NCI-H2227 (cell line): ENCODE data around the gene TNPO3.

Source experiments
- DNase-seq: peaks from one replicate; lab custom pipeline; 2025; ENCODE audit not compliant: unreplicated experiment; lab: John Stamatoyannopoulos, UW

TNPO3 gene

GRCh38 chr7:129054438-129055293, at the start of gene TNPO3:
Gene TNPO3, minus strand, starts transcription at chr7:129055111. Its CDS starts 341 bp downstream, at chr7:129054770.
- peak; percentile 96 for DNase-seq

DNA sequence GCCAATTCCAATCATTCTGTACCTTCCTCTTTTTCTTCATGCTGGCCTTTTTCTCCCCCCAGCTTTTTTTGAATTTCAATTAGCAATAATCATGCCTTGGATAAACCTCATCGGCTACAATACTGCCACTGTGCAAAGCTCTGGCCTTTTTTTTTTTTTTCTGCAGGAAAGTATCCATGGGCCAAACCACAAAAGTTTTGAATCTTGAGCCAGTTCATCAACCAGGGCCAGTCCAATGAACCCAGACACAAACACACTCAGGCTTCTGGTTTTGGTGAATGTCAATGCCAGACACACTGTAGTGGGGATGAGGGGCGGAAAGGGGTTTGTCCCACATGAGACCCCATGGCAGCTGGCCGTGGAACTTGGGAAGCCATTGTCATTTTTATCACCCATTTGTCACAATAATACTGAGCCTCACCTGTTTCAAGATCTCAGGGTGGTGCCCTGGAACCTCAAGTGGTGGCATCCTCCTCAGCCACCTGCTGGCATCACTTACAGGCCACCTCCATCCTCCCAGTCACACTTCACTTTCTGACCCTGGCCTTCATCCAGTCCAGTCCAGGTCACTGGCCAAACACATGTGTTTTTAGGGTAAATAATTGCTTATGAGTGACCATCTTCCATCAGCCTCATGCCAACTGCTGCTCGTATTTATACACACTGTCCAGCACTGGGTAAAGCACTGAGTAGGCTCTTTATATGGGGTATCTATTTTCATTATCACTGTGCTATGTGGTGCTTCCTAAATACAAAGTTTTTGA, 48.8 kb upstream of the TNPO3 start:
- DNase-seq: no peak

DNA sequence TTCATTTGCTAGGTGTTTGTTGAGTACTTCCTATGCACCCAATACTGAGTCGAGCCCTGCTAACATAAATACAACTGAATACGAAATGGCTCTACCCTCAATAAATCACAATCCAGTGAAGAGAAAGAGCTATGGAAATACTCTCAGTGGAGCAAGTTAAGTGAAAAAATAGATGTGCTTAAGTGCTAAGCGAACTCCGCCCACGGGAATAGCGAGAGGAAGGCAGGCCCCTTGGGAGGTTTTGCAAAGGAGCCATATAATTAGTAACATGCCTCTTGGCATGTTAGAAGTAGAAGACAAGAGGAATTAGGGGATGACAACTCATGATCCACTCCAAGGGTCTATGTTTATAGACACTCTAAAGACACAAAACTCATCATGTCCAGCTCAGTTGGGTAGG, 46.8 kb upstream of the TNPO3 start:
- no peak for DNase-seq

- no peak for DNase-seq
These were observed 45.9 kb upstream of the TNPO3 start for GRCh38 chr7:129100827-129101166.

DNA sequence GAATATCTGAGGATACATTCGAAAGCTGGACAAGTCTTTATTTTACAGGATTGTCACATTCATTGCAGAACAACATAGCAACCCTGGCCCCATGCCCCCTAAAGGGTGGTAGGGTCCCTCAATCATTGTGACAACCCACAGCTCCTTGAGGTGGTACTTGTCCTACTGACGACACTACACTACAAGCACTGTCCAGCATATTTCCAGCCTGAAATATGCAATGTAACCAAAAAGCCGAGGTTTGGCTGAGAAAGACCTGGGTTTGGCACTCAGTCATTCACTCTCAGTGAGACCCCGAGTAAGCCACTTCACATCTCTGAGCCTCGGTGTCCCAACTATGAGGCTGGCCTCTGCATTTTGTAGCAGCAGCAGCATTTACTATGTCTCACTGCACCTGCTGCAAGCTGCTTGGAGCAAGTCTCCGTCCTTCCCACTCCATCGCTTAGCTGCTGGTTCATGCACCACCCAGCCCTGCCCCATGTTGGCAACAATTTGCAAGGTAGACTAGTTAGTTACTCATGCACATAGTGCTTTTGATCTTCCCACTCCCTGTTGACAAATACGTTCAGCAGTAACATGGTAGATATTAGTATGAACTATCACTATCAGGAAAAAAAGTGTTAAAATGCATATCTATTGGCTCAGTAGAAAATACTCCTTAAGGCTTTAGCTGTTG, 43.6 kb upstream of the TNPO3 start:
- DNase-seq: no peak

DNA sequence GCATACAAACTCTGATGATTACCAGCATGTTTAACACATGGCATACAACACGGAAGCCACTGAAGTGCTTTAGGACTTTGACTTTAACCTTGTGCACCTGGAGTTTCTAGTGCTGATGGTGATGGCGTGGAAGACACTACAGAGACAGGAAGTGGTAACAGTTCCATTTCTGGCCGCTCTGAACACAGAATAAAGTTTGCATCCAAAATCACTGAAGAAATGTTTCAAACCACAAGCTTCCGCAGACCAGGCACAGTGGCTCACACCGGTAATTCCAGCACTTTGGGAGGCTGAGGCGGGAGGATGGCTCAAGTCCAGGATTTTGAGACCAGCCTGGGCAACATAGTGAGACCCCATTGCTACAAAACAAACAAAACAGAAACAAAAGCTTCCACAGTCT, 40.3 kb upstream of the TNPO3 start:
- DNase-seq: no peak

GRCh38 chr7:129094501-129094900, 39.6 kb upstream of the TNPO3 start:
- peak; percentile 24 for DNase-seq

GRCh38 chr7:129093867-129094456, 39.1 kb upstream of the TNPO3 start:
- DNase-seq: peak; percentile 43

DNA sequence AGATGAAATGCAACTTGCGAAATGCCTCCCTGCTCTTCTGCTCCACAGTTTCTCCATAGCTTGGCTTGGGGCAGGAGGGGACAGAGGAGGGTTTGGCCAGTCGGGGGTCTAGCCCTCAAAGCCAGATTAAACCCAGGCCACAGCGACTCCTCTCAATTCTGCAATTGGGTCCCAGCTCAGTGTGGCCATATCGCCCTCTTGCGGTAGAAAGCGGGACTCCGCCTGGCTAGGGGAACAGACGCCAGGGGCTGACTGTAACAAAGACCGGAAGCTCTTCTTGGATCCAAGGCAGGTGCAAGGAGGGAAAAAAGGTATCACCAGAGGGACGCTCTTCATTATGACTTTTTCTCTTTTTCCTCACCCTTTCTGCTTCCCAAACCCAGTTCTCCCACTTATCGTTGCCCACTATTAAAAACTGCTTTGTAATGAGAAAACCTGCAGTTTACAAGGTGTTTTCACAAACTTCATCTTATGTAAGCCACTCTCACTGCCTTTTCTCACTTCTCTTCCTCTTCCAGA, 36.6 kb upstream of the TNPO3 start:
- peak; percentile 93 for DNase-seq

- DNase-seq: no peak
These were observed 35.5 kb upstream of the TNPO3 start for GRCh38 chr7:129090300-129090907.

GRCh38 chr7:129089521-129090212, 34.8 kb upstream of the TNPO3 start:
- DNase-seq: no peak

- no peak for DNase-seq
These were observed 30.1 kb upstream of the TNPO3 start for GRCh38 chr7:129084801-129085551.

GRCh38 chr7:129083525-129083924, 28.6 kb upstream of the TNPO3 start:
- no peak for DNase-seq

- no peak for DNase-seq
These were observed 23.5 kb upstream of the TNPO3 start for GRCh38 chr7:129078455-129078854.

- no peak for DNase-seq
These were observed 22.0 kb upstream of the TNPO3 start for GRCh38 chr7:129076886-129077285.

GRCh38 chr7:129074994-129075393, 20.1 kb upstream of the TNPO3 start:
- DNase-seq: no peak

GRCh38 chr7:129074361-129074871, 19.5 kb upstream of the TNPO3 start:
- DNase-seq: no peak

DNA sequence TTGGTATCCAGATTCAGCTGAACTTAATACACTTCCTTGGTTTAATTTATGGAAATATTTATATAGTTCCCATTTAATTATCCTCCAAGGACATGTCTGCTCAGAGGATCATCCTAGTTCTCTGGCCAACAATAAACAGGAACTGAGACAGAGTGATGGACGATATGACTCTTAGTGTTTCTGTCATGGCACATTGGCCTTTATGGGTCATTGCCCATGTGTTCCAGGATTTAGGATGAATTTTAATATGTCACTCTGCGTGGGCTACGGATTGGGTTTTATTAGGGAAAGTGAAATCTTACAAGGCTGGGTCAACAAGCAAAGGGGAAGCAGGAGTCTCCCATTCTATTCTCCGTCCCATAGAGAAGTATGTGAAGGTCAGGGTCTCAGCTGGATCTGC, 18.8 kb upstream of the TNPO3 start:
- DNase-seq: no peak

DNA sequence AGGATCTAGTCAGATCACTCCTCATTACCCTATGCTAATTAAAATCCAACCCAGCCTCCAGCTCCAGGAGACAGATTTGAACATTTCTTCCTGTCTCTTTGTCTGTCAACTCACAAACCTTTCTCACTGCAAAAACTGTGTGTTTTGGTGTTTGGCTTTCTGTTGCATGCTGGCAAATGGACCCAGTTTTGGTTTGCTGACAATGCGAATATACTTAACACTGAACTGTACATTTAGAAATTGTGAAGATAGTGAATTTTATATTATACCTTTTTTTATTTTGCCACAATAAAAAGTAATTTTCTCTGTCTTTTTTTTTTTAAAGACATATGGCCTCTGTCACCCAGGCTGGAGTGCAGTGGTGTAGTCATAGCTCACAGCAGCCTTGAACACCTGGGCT, 18.3 kb upstream of the TNPO3 start:
- DNase-seq: no peak
